WTC11 (cell line): Measurements from ENCODE around the gene PKDCC. TPM values are rescaled to one million over a fixed set of nuclear protein-coding genes. Genes with fewer than 3 reads are reported as not detected.

ENCODE experiments used
- ATAC-seq: fragments of 200-7000 bp; cut with Tn5 transposase; 2 replicates; pipeline ENCODE4 v1.10.0; 2021; ENCODE audit warnings: mild to moderate bottlenecking, moderate library complexity
- CTCF ChIA-PET: fragments of 300-600 bp; sonication (Branson Sonifier 250); formaldehyde crosslinking; loops from one replicate; lab custom pipeline; 2021; ENCODE audit warnings: antibody characterized with exemption; lab: Charles Lee
- POLR2A ChIA-PET: fragments of 350-600 bp; sonication (Branson Sonifier 250); formaldehyde crosslinking; loops from one replicate; lab custom pipeline; 2021; ENCODE audit warnings: antibody characterized with exemption; lab: Charles Lee
- DNase-seq: peaks from one replicate; pipeline ENCODE4 v3.0.0; 2021; ENCODE audit warnings: low spot score
- H3K27ac Mint-ChIP-seq: 2 replicates; pipeline ENCODE4 v1.8.0; 2021; ENCODE audit warnings: mixed read lengths
- H3K27me3 Mint-ChIP-seq: 2 replicates; pipeline ENCODE4 v1.8.0; 2021; ENCODE audit warnings: low read depth, mild to moderate bottlenecking, moderate library complexity, mixed read lengths
- H3K36me3 Mint-ChIP-seq: 2 replicates; pipeline ENCODE4 v1.8.0; 2021; ENCODE audit warnings: mixed read lengths
- H3K4me1 Mint-ChIP-seq: 2 replicates; pipeline ENCODE4 v1.8.0; 2022; ENCODE audit warnings: mixed read lengths
- H3K4me3 Mint-ChIP-seq: 2 replicates; pipeline ENCODE4 v1.8.0; 2021; ENCODE audit warnings: mild to moderate bottlenecking, moderate library complexity, mixed read lengths
- H3K9me3 Mint-ChIP-seq: 2 replicates; pipeline ENCODE4 v1.8.0; 2021; ENCODE audit warnings: mixed read lengths
- ATF1 ChIP-seq: sonication (generic); formaldehyde crosslinking; IDR thresholded peaks from 2 replicates; pipeline ENCODE4 v1.8.1; 2023; ENCODE audit warnings: mild to moderate bottlenecking, moderate library complexity, missing genetic modification reagents
- CBFB ChIP-seq: sonication (generic); formaldehyde crosslinking; IDR thresholded peaks from 2 replicates; pipeline ENCODE4 v1.8.1; 2022; ENCODE audit warnings: mild to moderate bottlenecking, low read depth, missing genetic modification reagents
- ESRRA ChIP-seq: sonication (generic); formaldehyde crosslinking; IDR thresholded peaks from 2 replicates; pipeline ENCODE4 v1.8.1; 2022; ENCODE audit warnings: mild to moderate bottlenecking, missing genetic modification reagents, borderline replicate concordance
- FOXJ3 ChIP-seq: sonication (generic); formaldehyde crosslinking; IDR thresholded peaks from 2 replicates; pipeline ENCODE4 v1.9.0; 2021; ENCODE audit warnings: missing genetic modification reagents, mild to moderate bottlenecking, borderline replicate concordance
- FOXK1 ChIP-seq: sonication (generic); formaldehyde crosslinking; IDR thresholded peaks from 2 replicates; pipeline ENCODE4 v1.8.0; 2022; ENCODE audit warnings: mild to moderate bottlenecking, moderate library complexity, missing genetic modification reagents
- GRHL2 ChIP-seq: fragments of 250-450 bp; sonication (Bioruptor Pico); IDR thresholded peaks from 2 replicates; pipeline ENCODE4 v1.8.0; 2022; ENCODE audit warnings: mild to moderate bottlenecking, moderate library complexity; ENCODE audit not compliant: insufficient replicate concordance, severe bottlenecking
- KAT7 ChIP-seq: sonication (generic); formaldehyde crosslinking; IDR thresholded peaks from 2 replicates; pipeline ENCODE4 v1.8.1; 2023; ENCODE audit warnings: missing genetic modification reagents, mild to moderate bottlenecking, borderline replicate concordance
- PRRX2 ChIP-seq: fragments of 250-450 bp; sonication (Bioruptor Pico); IDR thresholded peaks from 2 replicates; pipeline ENCODE4 v1.8.0; 2021; ENCODE audit warnings: mild to moderate bottlenecking
- RORB ChIP-seq: fragments of 250-450 bp; sonication (Bioruptor Pico); IDR thresholded peaks from 2 replicates; pipeline ENCODE4 v1.9.0; 2021; ENCODE audit warnings: mild to moderate bottlenecking
- SMAD4 ChIP-seq: sonication (generic); formaldehyde crosslinking; IDR thresholded peaks from 2 replicates; pipeline ENCODE4 v1.8.0; 2022; ENCODE audit warnings: mild to moderate bottlenecking, missing genetic modification reagents
- TCF7 ChIP-seq: sonication (generic); formaldehyde crosslinking; IDR thresholded peaks from 2 replicates; pipeline ENCODE4 v1.8.0; 2022; ENCODE audit warnings: mild to moderate bottlenecking, low read depth, missing genetic modification reagents, moderate library complexity
- TEAD4 ChIP-seq: sonication (generic); formaldehyde crosslinking; IDR thresholded peaks from 2 replicates; pipeline ENCODE4 v1.8.0; 2022; ENCODE audit warnings: mild to moderate bottlenecking, missing genetic modification reagents
- ZNF416 ChIP-seq: fragments of 250-450 bp; sonication (Bioruptor Pico); IDR thresholded peaks from 2 replicates; pipeline ENCODE4 v1.9.0; 2021; ENCODE audit warnings: mild to moderate bottlenecking, inconsistent platforms
- ZNF671 ChIP-seq: fragments of 250-450 bp; sonication (Bioruptor Pico); IDR thresholded peaks from 2 replicates; pipeline ENCODE4 v1.8.0; 2021; ENCODE audit warnings: mild to moderate bottlenecking
- total RNA-seq: library from RNA; stranded (reverse); gene quantifications from 3 replicates; pipeline ENCODE4 v1.2.3, GENCODE V29; 2021
- TF ChIP-seq, protein P1 (sequence below): sonication (generic); formaldehyde crosslinking; IDR thresholded peaks from 2 replicates; pipeline ENCODE4 v1.8.0; 2023; ENCODE audit warnings: mild to moderate bottlenecking, missing genetic modification reagents
- TF ChIP-seq, protein P2 (sequence below): sonication (generic); formaldehyde crosslinking; IDR thresholded peaks from 2 replicates; pipeline ENCODE4 v1.8.0; 2022; ENCODE audit warnings: mild to moderate bottlenecking, missing genetic modification reagents
- TF ChIP-seq, protein P3 (sequence below): sonication (generic); formaldehyde crosslinking; conservative IDR thresholded peaks from 2 replicates; pipeline ENCODE4 v1.8.1; 2022; ENCODE audit warnings: mild to moderate bottlenecking, missing genetic modification reagents
- TF ChIP-seq, protein P4 (sequence below): sonication (generic); formaldehyde crosslinking; IDR thresholded peaks from 2 replicates; pipeline ENCODE4 v1.8.1; 2022; ENCODE audit warnings: mild to moderate bottlenecking, moderate library complexity, missing genetic modification reagents
- TF ChIP-seq, protein P5 (sequence below): sonication (generic); formaldehyde crosslinking; IDR thresholded peaks from 2 replicates; pipeline ENCODE4 v1.8.1; 2022; ENCODE audit warnings: low read depth, missing genetic modification reagents, borderline replicate concordance
- TF ChIP-seq, protein P6 (sequence below): fragments of 250-450 bp; sonication (Bioruptor Pico); IDR thresholded peaks from 2 replicates; pipeline ENCODE4 v1.9.0; 2021; ENCODE audit warnings: mild to moderate bottlenecking
- TF ChIP-seq, protein P7 (sequence below): sonication (generic); formaldehyde crosslinking; IDR thresholded peaks from 2 replicates; pipeline ENCODE4 v1.8.0; 2022; ENCODE audit warnings: mild to moderate bottlenecking, missing genetic modification reagents
- TF ChIP-seq, protein P8 (sequence below): sonication (generic); formaldehyde crosslinking; IDR thresholded peaks from 2 replicates; pipeline ENCODE4 v1.8.0; 2022; ENCODE audit warnings: mild to moderate bottlenecking, missing genetic modification reagents

Gene PKDCC
- total RNA-seq, 1 experiment from 2014 or later: 27.3 TPM

DNA sequence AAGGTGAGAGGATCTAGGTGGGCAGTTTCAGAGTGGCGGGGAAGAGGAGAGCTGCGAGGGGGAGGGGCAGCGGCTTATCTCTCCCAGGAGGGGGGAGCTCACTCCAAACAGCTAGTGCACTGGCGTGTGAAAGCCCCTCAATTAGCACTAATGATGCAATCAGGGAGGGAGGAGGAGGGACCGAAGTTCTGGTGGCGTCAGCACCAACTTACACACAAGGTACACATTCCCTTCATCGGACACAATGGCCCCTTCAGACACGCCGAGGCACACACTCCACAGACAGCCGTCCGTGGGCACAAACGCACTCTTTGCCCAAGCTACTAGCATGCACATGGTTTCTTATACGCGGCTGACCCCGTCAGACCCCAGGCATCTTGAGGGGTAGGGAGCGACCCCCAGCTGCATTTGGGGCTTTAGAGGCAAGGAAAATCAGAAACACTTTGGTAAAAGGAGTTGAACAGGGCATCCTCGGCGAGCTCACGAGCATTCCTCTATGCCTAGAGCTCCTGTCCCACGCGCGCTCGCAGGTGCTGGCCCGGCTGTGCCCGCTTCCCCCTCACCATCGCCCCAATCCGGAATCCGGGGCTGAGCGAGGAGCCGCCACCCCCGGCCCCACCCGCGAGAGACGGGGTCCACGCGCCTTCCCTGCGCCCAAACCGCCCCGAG is 868 bp upstream of the PKDCC start (continued):
- TF ChIP-seq, protein P1, sequence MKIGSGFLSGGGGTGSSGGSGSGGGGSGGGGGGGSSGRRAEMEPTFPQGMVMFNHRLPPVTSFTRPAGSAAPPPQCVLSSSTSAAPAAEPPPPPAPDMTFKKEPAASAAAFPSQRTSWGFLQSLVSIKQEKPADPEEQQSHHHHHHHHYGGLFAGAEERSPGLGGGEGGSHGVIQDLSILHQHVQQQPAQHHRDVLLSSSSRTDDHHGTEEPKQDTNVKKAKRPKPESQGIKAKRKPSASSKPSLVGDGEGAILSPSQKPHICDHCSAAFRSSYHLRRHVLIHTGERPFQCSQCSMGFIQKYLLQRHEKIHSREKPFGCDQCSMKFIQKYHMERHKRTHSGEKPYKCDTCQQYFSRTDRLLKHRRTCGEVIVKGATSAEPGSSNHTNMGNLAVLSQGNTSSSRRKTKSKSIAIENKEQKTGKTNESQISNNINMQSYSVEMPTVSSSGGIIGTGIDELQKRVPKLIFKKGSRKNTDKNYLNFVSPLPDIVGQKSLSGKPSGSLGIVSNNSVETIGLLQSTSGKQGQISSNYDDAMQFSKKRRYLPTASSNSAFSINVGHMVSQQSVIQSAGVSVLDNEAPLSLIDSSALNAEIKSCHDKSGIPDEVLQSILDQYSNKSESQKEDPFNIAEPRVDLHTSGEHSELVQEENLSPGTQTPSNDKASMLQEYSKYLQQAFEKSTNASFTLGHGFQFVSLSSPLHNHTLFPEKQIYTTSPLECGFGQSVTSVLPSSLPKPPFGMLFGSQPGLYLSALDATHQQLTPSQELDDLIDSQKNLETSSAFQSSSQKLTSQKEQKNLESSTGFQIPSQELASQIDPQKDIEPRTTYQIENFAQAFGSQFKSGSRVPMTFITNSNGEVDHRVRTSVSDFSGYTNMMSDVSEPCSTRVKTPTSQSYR (CRISPR knock-in tag): peak; percentile 96
- TF ChIP-seq, protein P2, sequence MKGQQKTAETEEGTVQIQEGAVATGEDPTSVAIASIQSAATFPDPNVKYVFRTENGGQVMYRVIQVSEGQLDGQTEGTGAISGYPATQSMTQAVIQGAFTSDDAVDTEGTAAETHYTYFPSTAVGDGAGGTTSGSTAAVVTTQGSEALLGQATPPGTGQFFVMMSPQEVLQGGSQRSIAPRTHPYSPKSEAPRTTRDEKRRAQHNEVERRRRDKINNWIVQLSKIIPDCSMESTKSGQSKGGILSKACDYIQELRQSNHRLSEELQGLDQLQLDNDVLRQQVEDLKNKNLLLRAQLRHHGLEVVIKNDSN (CRISPR knock-in tag): peak; percentile 26; the same call in 1 of the 2 replicates
- peak; percentile 86; the same call in 1 of the 2 replicates for TF ChIP-seq SMAD4 (CRISPR knock-in tag)
- TF ChIP-seq FOXK1 (CRISPR knock-in tag): peak; percentile 72
- TF ChIP-seq, protein P3, sequence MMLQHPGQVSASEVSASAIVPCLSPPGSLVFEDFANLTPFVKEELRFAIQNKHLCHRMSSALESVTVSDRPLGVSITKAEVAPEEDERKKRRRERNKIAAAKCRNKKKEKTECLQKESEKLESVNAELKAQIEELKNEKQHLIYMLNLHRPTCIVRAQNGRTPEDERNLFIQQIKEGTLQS (CRISPR knock-in tag): peak; percentile 97
- TF ChIP-seq, protein P4, sequence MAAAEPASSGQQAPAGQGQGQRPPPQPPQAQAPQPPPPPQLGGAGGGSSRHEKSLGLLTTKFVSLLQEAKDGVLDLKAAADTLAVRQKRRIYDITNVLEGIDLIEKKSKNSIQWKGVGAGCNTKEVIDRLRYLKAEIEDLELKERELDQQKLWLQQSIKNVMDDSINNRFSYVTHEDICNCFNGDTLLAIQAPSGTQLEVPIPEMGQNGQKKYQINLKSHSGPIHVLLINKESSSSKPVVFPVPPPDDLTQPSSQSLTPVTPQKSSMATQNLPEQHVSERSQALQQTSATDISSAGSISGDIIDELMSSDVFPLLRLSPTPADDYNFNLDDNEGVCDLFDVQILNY (CRISPR knock-in tag): peak; percentile 73; the same call in 1 of the 2 replicates
- TF ChIP-seq, all 79 proteins: peak for 18

DNA sequence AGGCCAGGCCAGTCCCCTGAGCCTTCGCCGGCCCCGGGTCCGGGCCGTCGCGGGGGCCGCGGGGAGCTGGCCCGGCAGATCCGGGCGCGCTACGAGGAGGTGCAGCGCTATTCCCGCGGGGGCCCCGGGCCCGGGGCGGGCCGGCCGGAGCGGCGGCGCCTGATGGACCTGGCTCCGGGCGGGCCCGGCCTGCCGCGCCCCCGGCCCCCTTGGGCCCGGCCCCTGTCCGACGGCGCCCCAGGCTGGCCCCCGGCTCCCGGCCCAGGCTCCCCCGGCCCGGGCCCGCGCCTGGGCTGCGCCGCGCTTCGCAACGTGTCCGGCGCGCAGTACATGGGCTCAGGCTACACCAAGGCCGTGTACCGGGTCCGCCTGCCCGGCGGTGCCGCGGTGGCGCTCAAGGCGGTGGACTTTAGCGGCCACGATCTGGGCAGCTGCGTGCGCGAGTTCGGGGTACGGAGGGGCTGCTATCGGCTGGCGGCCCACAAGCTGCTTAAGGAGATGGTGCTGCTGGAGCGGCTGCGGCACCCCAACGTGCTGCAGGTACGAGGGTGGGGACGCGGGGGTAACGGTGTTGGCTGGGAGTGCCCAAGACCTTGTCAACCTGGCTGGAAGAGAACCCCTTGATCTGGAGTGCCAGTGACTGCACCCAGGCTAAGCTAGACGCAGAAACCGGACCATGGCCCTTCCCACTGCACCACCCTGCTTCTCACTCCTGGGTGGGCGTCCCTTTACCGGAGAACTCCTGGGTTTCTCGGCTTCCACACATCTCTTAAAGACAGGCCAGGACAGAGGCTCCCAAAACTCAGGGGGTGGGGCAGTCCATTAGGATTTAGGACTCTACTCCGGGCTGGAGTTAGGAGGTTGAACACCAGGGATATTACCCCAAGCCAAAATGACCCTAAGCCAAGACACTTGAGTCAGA is 739 bp downstream of the PKDCC start:
- peaks cover 75% of the 10 kb centered on the region for H3K4me1 Mint-ChIP-seq
- peak overlapping the region; percentile 69 for H3K4me3 Mint-ChIP-seq
- DNase-seq (peak; percentile 39), ATAC-seq (peak; percentile 3)
- no peak overlapping the region for H3K27ac Mint-ChIP-seq
- H3K9me3 Mint-ChIP-seq: no peaks in the 10 kb centered on the region
- no peaks in the 10 kb centered on the region for H3K36me3 Mint-ChIP-seq
- CTCF ChIA-PET: interaction anchor here (0.5 to 6.7 kb wide), 9 partner anchors 8 to 195 kb away, joined by 3 to 75 read pairs (median 4); no protein-coding TSS in a partner anchor
- POLR2A ChIA-PET: interaction anchor here (0.8 to 3.5 kb wide), 9 partner anchors 20 to 178 kb away, joined by 3 to 28 read pairs (median 9); no protein-coding TSS in a partner anchor
- H3K27me3 Mint-ChIP-seq: peaks cover 20% of the 10 kb centered on the region
- no peak for TF ChIP-seq GRHL2 (CRISPR knock-in tag)
- no peak for TF ChIP-seq ZNF416 (CRISPR knock-in tag)
- TF ChIP-seq ATF1: no peak
- no peak for TF ChIP-seq FOXJ3 (CRISPR knock-in tag)
- TF ChIP-seq, protein P5, sequence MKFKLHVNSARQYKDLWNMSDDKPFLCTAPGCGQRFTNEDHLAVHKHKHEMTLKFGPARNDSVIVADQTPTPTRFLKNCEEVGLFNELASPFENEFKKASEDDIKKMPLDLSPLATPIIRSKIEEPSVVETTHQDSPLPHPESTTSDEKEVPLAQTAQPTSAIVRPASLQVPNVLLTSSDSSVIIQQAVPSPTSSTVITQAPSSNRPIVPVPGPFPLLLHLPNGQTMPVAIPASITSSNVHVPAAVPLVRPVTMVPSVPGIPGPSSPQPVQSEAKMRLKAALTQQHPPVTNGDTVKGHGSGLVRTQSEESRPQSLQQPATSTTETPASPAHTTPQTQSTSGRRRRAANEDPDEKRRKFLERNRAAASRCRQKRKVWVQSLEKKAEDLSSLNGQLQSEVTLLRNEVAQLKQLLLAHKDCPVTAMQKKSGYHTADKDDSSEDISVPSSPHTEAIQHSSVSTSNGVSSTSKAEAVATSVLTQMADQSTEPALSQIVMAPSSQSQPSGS (CRISPR knock-in tag): no peak
- no peak; the same call in 1 of the 2 replicates for TF ChIP-seq TCF7 (CRISPR knock-in tag)
- TF ChIP-seq ZNF671: no peak
- TF ChIP-seq ESRRA (CRISPR knock-in tag): no peak
- TF ChIP-seq, protein P6, sequence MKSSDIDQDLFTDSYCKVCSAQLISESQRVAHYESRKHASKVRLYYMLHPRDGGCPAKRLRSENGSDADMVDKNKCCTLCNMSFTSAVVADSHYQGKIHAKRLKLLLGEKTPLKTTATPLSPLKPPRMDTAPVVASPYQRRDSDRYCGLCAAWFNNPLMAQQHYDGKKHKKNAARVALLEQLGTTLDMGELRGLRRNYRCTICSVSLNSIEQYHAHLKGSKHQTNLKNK (CRISPR knock-in tag): no peak
- TF ChIP-seq, protein P4 (CRISPR knock-in tag): 0 out of 2 replicates have a peak, but pooled peaks have one; percentile 49
- no peak for TF ChIP-seq CBFB (CRISPR knock-in tag)
- TF ChIP-seq RORB: no peak
- TF ChIP-seq, protein P7, sequence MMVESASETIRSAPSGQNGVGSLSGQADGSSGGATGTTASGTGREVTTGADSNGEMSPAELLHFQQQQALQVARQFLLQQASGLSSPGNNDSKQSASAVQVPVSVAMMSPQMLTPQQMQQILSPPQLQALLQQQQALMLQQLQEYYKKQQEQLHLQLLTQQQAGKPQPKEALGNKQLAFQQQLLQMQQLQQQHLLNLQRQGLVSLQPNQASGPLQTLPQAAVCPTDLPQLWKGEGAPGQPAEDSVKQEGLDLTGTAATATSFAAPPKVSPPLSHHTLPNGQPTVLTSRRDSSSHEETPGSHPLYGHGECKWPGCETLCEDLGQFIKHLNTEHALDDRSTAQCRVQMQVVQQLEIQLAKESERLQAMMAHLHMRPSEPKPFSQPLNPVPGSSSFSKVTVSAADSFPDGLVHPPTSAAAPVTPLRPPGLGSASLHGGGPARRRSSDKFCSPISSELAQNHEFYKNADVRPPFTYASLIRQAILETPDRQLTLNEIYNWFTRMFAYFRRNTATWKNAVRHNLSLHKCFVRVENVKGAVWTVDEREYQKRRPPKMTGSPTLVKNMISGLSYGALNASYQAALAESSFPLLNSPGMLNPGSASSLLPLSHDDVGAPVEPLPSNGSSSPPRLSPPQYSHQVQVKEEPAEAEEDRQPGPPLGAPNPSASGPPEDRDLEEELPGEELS (CRISPR knock-in tag): no peak
- TF ChIP-seq, protein P2 (CRISPR knock-in tag): 0 out of 2 replicates have a peak, but pooled peaks have one; percentile 27
- no peak for TF ChIP-seq KAT7
- TF ChIP-seq PRRX2 (CRISPR knock-in tag): no peak
- TF ChIP-seq, protein P8, sequence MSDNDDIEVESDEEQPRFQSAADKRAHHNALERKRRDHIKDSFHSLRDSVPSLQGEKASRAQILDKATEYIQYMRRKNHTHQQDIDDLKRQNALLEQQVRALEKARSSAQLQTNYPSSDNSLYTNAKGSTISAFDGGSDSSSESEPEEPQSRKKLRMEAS (CRISPR knock-in tag): peak; percentile 67
- TF ChIP-seq TEAD4 (CRISPR knock-in tag): no peak
